SK-N-SH (cell line): ENCODE data around the gene SPRY1. TPM values are rescaled to one million over a fixed set of nuclear protein-coding genes. Genes with fewer than 3 reads are reported as not detected.
A peak's percentile ranks its signal among the peaks of the same experiment; 100 is the strongest.

Experiments
- CTCF ChIA-PET: fragments of 300-600, 350-600 bp; formaldehyde crosslinking; extraction: SDS; loops from one replicate; lab custom pipeline; 2021; lab: Yijun Ruan, JAX
- POLR2A ChIA-PET: fragments of 350-600 bp; sonication (Branson Sonifier 250); formaldehyde crosslinking; extraction: SDS; loops from one replicate; lab custom pipeline; 2020; ENCODE audit warnings: antibody characterized with exemption, inconsistent platforms; lab: Yijun Ruan, JAX
- DNase-seq: peaks from one replicate; pipeline ENCODE4 v3.0.0; 2012
- H2AFZ ChIP-seq: fragments of 200-600 bp; sonication (generic); 2 replicates; pipeline ENCODE4 v1.8.1; 2016; ENCODE audit warnings: antibody characterized with exemption, mild to moderate bottlenecking, low read depth
- H3F3A ChIP-seq: fragments of 200-600 bp; sonication (generic); replicated peaks from 2 replicates; pipeline ENCODE3; 2016; ENCODE audit warnings: antibody characterized with exemption, mild to moderate bottlenecking; ENCODE audit not compliant: insufficient read depth
- H3K27ac ChIP-seq, 2 experiments: fragments of 200-500 bp in 1 of 2; fragments of 200-600 bp in 1 of 2; sonication (Bioruptor generic) in 1 of 2; sonication (generic), shearing (Covaris generic) in 1 of 2; 2 replicates each; pipeline versions ENCODE4 v1.5.1 to v1.6.1; 2014 to 2016; ENCODE audit warnings: low read depth in 2 of 2, inconsistent platforms in 1 of 2, low read length in 1 of 2, mild to moderate bottlenecking in 1 of 2, mixed read lengths in 1 of 2
- H3K27me3 ChIP-seq: fragments of 200-600 bp; sonication (generic), shearing (Covaris generic); 2 replicates; pipeline ENCODE4 v1.6.1; 2016; ENCODE audit warnings: mixed run types; ENCODE audit not compliant: insufficient read depth
- H3K36me3 ChIP-seq, 2 experiments: fragments of 200-500 bp in 1 of 2; fragments of 200-600 bp in 1 of 2; sonication (Bioruptor generic) in 1 of 2; sonication (generic) in 1 of 2; replicated peaks in 1 of 2; 2 replicates each; pipeline versions ENCODE3 to v1.5.1; 2014 to 2016; ENCODE audit warnings: low read length in 1 of 2, mild to moderate bottlenecking in 1 of 2; ENCODE audit not compliant: insufficient read depth in 2 of 2, control insufficient read depth in 1 of 2
- H3K4me1 ChIP-seq, 2 experiments: fragments of 200-500 bp in 1 of 2; fragments of 200-600 bp in 1 of 2; sonication (Bioruptor generic) in 1 of 2; sonication (generic), shearing (Covaris generic) in 1 of 2; 2 replicates each; pipeline versions ENCODE4 v1.5.1 to v1.6.1; 2014 to 2016; ENCODE audit warnings: low read depth in 1 of 2, low read length in 1 of 2, mixed run types in 1 of 2; ENCODE audit not compliant: insufficient read depth in 2 of 2, control insufficient read depth in 1 of 2
- H3K4me2 ChIP-seq: fragments of 200-600 bp; sonication (generic), shearing (Covaris generic); 2 replicates; pipeline ENCODE4 v1.6.1; 2017; ENCODE audit warnings: mixed run types
- H3K4me3 ChIP-seq, 2 experiments: fragments of 200-500 bp in 1 of 2; fragments of 200-600 bp in 1 of 2; sonication (Bioruptor generic) in 1 of 2; sonication (generic), shearing (Covaris generic) in 1 of 2; 2 replicates each; pipeline versions ENCODE4 v1.5.1 to v1.8.1; 2014 to 2016; ENCODE audit warnings: low read depth in 2 of 2, inconsistent platforms in 1 of 2, low read length in 1 of 2, mild to moderate bottlenecking in 1 of 2, mixed read lengths in 1 of 2, moderate library complexity in 1 of 2
- H3K79me2 ChIP-seq: fragments of 200-600 bp; sonication (generic); 2 replicates; pipeline ENCODE4 v1.8.1; 2017; ENCODE audit warnings: mild to moderate bottlenecking; ENCODE audit not compliant: insufficient read depth
- H3K9ac ChIP-seq: fragments of 200-600 bp; sonication (generic); 2 replicates; pipeline ENCODE4 v1.6.1; 2017; ENCODE audit warnings: mixed run types
- H3K9me2 ChIP-seq: fragments of 200-600 bp; sonication (generic); 2 replicates; pipeline ENCODE4 v1.6.1; 2017; ENCODE audit warnings: mixed run types
- H3K9me3 ChIP-seq: fragments of 200-600 bp; sonication (generic); 2 replicates; pipeline ENCODE4 v1.6.1; 2017; ENCODE audit warnings: mixed run types, mild to moderate bottlenecking, moderate library complexity
- H4K20me1 ChIP-seq: fragments of 200-600 bp; sonication (generic); 2 replicates; pipeline ENCODE4 v1.6.1; 2017; ENCODE audit warnings: mild to moderate bottlenecking, mixed run types; ENCODE audit not compliant: insufficient read depth
- ELF1 ChIP-seq: IDR thresholded peaks from 2 replicates; pipeline ENCODE4 v1.4.0; 2012
- EP300 ChIP-seq, 2 experiments: IDR thresholded peaks; 2 replicates each; pipeline versions ENCODE4 v1.4.0 to v1.6.1; 2012; ENCODE audit warnings: borderline replicate concordance in 1 of 2, low read depth in 1 of 2, low read length in 1 of 2
- EZH2phosphoT487 ChIP-seq: fragments of 200-600 bp; sonication (generic); IDR thresholded peaks from 2 replicates; pipeline ENCODE4 v1.6.1; 2017; ENCODE audit warnings: low read depth, mixed run types, mild to moderate bottlenecking, antibody characterized with exemption, moderate library complexity, borderline replicate concordance
- FOSL2 ChIP-seq: IDR thresholded peaks from 2 replicates; pipeline ENCODE4 v1.4.0; 2012; ENCODE audit warnings: low read depth, mild to moderate bottlenecking, moderate library complexity, borderline replicate concordance
- GABPA ChIP-seq: IDR thresholded peaks from 2 replicates; pipeline ENCODE4 v1.4.0; 2012; ENCODE audit warnings: low read depth, mild to moderate bottlenecking
- IRF3 ChIP-seq: fragments of 150-350 bp; IDR thresholded peaks from 2 replicates; pipeline ENCODE4 v1.6.1; 2016; ENCODE audit warnings: mild to moderate bottlenecking, low read depth, low read length
- MAX ChIP-seq: IDR thresholded peaks from 2 replicates; pipeline ENCODE4 v1.4.0; 2012; ENCODE audit warnings: low read depth
- MEF2A ChIP-seq: IDR thresholded peaks from 2 replicates; pipeline ENCODE4 v1.4.0; 2012; ENCODE audit warnings: low read depth, borderline replicate concordance
- POLR2AphosphoS5 ChIP-seq: IDR thresholded peaks from 2 replicates; pipeline ENCODE4 v1.6.1; 2012; ENCODE audit warnings: low read depth, low read length
- RFX5 ChIP-seq: IDR thresholded peaks from 2 replicates; pipeline ENCODE4 v1.6.1; 2012; ENCODE audit warnings: mild to moderate bottlenecking, improper control_type of control experiment, low read length
- RXRA ChIP-seq: IDR thresholded peaks from 2 replicates; pipeline ENCODE4 v1.4.0; 2012; ENCODE audit warnings: low read depth, mild to moderate bottlenecking, borderline replicate concordance
- SIN3A ChIP-seq: IDR thresholded peaks from 2 replicates; pipeline ENCODE4 v1.6.1; 2012; ENCODE audit warnings: low read depth, mild to moderate bottlenecking, low read length, moderate library complexity, borderline replicate concordance
- TCF12 ChIP-seq: IDR thresholded peaks from 2 replicates; pipeline ENCODE4 v1.4.0; 2012
- TEAD4 ChIP-seq: IDR thresholded peaks from 2 replicates; pipeline ENCODE4 v1.4.0; 2012; ENCODE audit warnings: mild to moderate bottlenecking, borderline replicate concordance; ENCODE audit not compliant: insufficient read depth
- YY1 ChIP-seq: IDR thresholded peaks from 2 replicates; pipeline ENCODE4 v1.4.0; 2012; ENCODE audit warnings: low read depth, mild to moderate bottlenecking
- WGBS: methylation state at CpG from one replicate; pipeline ENCODE4 v1.1.6; 2017; ENCODE audit warnings: low lambda C conversion rate; 5-methylcytosine and 5-hydroxymethylcytosine counted together
- polyA plus RNA-seq, 3 experiments: library from polyadenylated mRNA; depleted of rRNA; stranded (reverse); fragments of >200 nt; gene quantifications; 2 replicates each; pipeline ENCODE4 v1.2.3, GENCODE V29; 2012
- TF ChIP-seq, protein P1 (sequence below): fragments of 150-350 bp; IDR thresholded peaks from 2 replicates; pipeline ENCODE4 v1.6.1; 2017; ENCODE audit warnings: antibody characterized with exemption, low read length, low read depth, borderline replicate concordance

Gene SPRY1
- polyA plus RNA-seq, 1 of the 3 experiments (the other 2 are of a cell fraction) = 12.4 TPM

DNA sequence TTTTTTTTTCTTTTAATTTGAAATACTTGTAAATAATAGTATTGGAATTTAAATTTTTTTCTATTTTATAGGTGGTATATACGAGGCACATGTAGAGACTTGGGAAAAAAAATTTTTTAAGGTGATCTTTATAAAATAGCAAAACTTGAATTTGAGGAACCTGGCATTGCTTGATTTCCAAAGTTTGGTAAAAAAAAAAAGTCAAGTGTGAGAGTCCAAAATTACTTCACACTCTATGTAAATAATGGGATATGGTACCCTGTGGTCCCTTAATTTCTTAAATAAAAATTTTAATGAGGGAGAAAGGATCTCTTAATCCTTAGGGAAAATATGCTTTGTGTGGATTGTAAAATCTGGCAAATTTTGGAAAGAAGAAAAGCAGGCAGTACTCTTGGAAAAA lies 19.0 kb downstream of the SPRY1 start:
- Histone ChIP-seq H3K9me2 (no peaks in the 10 kb centered on the region), H4K20me1 (no peaks in the 10 kb centered on the region), H3K9ac (no peak overlapping the region), H3K79me2 (no peaks in the 10 kb centered on the region), H3K4me2 (no peak overlapping the region), H3K36me3 (no peaks in the 10 kb centered on the region), H3K4me1 (peaks cover 2 to 44% of the 10 kb centered on the region in 2 experiments; a peak in 3 of 4 replicates), H3K27me3 (no peaks in the 10 kb centered on the region), H3F3A (peaks cover 31% of the 10 kb centered on the region), H3K9me3 (no peaks in the 10 kb centered on the region), H3K4me3 (no peak overlapping the region), H2AFZ (no peak overlapping the region), H3K27ac (peak overlapping the region in 1 of 2 experiments; percentile 13; a peak in 1 of 4 replicates)
- DNase-seq = no peak
- ChIA-PET CTCF (no interaction called here), POLR2A (no interaction called here)
- TF ChIP-seq FOSL2 = no peak
- no peak for TF ChIP-seq IRF3
- TF ChIP-seq RFX5 = no peak
- 92% methylated on average over 1 of the region's 1 CpG for WGBS

- Histone ChIP-seq H3K9me3 (no peaks in the 10 kb centered on the region), H3K4me2 (no peak overlapping the region), H3K4me3 (no peak overlapping the region)
- 0 out of 2 replicates have a peak, but pooled peaks have one; percentile 15 for TF ChIP-seq FOSL2
- TF ChIP-seq TEAD4 = peak; percentile 30; the same call in 1 of the 2 replicates
- TF ChIP-seq EP300 (IDR thresholded peaks at IDR 0.05; ENCODE audit: borderline replicate concordance in 1 of 2, low read depth in 1 of 2, low read length in 1 of 2) = no peak
- 0 out of 2 replicates have a peak, but pooled peaks have one; percentile 5 for TF ChIP-seq TCF12
- no peak for TF ChIP-seq SIN3A
- TF ChIP-seq, all 33 proteins: peak for 3
- 92% methylated on average over 6 of the region's 6 CpGs for WGBS
- ChIA-PET CTCF (no interaction called here), POLR2A (no interaction called here)
- H3K9ac ChIP-seq = no peak overlapping the region
- no peaks in the 10 kb centered on the region for H3K36me3 ChIP-seq
- H3K4me1 ChIP-seq = peaks cover 2 to 44% of the 10 kb centered on the region in 2 experiments; a peak in 3 of 4 replicates
- H2AFZ ChIP-seq = no peak overlapping the region
- H3K9me2 ChIP-seq = no peaks in the 10 kb centered on the region
- no peak for DNase-seq
- H3K27ac ChIP-seq = peak overlapping the region in 1 of 2 experiments; percentile 13; a peak in 1 of 4 replicates
- H4K20me1 ChIP-seq = no peaks in the 10 kb centered on the region
- H3F3A ChIP-seq = peaks cover 31% of the 10 kb centered on the region
- H3K79me2 ChIP-seq = no peaks in the 10 kb centered on the region
- H3K27me3 ChIP-seq = no peaks in the 10 kb centered on the region
Measured at GRCh38 chr4:123415977-123416376, 19.4 kb downstream of the SPRY1 start.

DNA sequence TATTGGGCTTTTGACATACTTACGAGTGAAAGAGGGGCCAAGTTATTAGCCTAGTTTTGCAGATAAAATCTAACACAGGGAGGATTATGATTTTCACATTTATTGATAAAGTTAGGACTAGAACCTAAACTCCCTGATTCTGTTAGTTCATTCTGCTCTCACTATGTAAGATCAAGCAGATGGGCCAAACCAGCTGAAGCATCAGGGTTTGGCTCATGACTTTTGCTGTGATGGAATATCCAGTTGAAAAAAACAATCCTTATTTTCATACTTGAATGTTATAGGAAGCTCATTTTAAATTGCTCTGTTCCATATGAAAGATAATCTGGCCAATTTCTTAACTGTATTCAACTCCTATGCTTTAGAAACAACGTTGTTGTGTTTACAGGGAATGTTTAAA lies 21.2 kb downstream of the SPRY1 start:
- CTCF ChIA-PET = interaction anchor here (0.6 to 1.4 kb wide), 2 partner anchors 9 to 32 kb away, joined by 3 read pairs; no protein-coding TSS in a partner anchor
- no peak for DNase-seq
- peak overlapping the region; percentile 68 to 83; a peak in 3 of 4 replicates for H3K27ac ChIP-seq
- TF ChIP-seq TCF12 (no peak), ELF1 (no peak), RXRA (no peak), RFX5 (no peak), EZH2phosphoT487 (no peak), MEF2A (no peak), MAX (no peak), GABPA (no peak), POLR2AphosphoS5 (no peak), YY1 (no peak)
- TF ChIP-seq, protein P1, sequence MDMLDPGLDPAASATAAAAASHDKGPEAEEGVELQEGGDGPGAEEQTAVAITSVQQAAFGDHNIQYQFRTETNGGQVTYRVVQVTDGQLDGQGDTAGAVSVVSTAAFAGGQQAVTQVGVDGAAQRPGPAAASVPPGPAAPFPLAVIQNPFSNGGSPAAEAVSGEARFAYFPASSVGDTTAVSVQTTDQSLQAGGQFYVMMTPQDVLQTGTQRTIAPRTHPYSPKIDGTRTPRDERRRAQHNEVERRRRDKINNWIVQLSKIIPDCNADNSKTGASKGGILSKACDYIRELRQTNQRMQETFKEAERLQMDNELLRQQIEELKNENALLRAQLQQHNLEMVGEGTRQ = no peak

More for the DNA sequence above, 21.2 kb downstream of the SPRY1 start:
- H3K4me2 ChIP-seq = peak overlapping the region; percentile 57
- no peaks in the 10 kb centered on the region for H3K9me2 ChIP-seq
- 53% methylated on average over 2 of the region's 2 CpGs for WGBS
- no peaks in the 10 kb centered on the region for H3K36me3 ChIP-seq
- H3K9me3 ChIP-seq = no peaks in the 10 kb centered on the region
- H2AFZ ChIP-seq = peak overlapping the region; percentile 87; the same call in 1 of the 2 replicates
- H3K9ac ChIP-seq = peak overlapping the region; percentile 49
- peak overlapping the region in 1 of 2 experiments; percentile 33; a peak in 1 of 4 replicates for H3K4me3 ChIP-seq
- H3K27me3 ChIP-seq = no peaks in the 10 kb centered on the region
- POLR2A ChIA-PET = no interaction called here
- no peaks in the 10 kb centered on the region for H4K20me1 ChIP-seq
- peaks cover 19% of the 10 kb centered on the region for H3F3A ChIP-seq
- no peaks in the 10 kb centered on the region for H3K79me2 ChIP-seq
- H3K4me1 ChIP-seq = peaks cover 2 to 42% of the 10 kb centered on the region in 2 experiments; a peak in 2 of 4 replicates
